Measurements from ENCODE around the gene AGAP1.

GRCh38 chr2:235564066-235564465 is 70.2 kb downstream of the AGAP1 start:
- TF ChIP-seq CTCF (IDR thresholded peaks at IDR 0.05 in 8 of 11, conservative IDR thresholded peaks at IDR 0.05 in 3 of 11) (no peak), POLR2AphosphoS5 (IDR thresholded peaks at IDR 0.05) (no peak)

Measured in spleen (tissue), 7 donors.